ENCODE measurements around the gene RALB.

- TF ChIP-seq CTCF (optimal IDR thresholded peaks at IDR 0.05 in 1 of 3, IDR thresholded peaks at IDR 0.05 in 1 of 3, conservative IDR thresholded peaks at IDR 0.05 in 1 of 3; ENCODE audit: extremely low read depth in 1 of 3, insufficient read depth in 2 of 3, low read length in 3 of 3) (no peak), EZH2 (IDR thresholded peaks at IDR 0.05; ENCODE audit: low read length) (no peak)
These were observed 72.3 kb downstream of the RALB start for GRCh38 chr2:120324933-120325332.
